GM23248 (cell line): ENCODE data around the gene BTBD19. TPM values are rescaled to one million over a fixed set of nuclear protein-coding genes. Genes with fewer than 3 reads are reported as not detected.

Experiments used
- DNase-seq: peaks from one replicate; pipeline ENCODE4 v3.0.0-alpha.2; 2015
- H2AFZ ChIP-seq: fragments of 200-600 bp; sonication (generic); 2 replicates; pipeline ENCODE4 v1.6.1; 2016; ENCODE audit warnings: antibody characterized with exemption
- H3F3A ChIP-seq: fragments of 200-600 bp; sonication (generic); 2 replicates; pipeline ENCODE4 v1.6.1; 2016; ENCODE audit warnings: mild to moderate bottlenecking, antibody characterized with exemption, mixed run types; ENCODE audit not compliant: insufficient read depth
- H3K27ac ChIP-seq: fragments of 200-600 bp; sonication (generic); 2 replicates; pipeline ENCODE4 v1.5.1; 2016; ENCODE audit warnings: mild to moderate bottlenecking
- H3K27me3 ChIP-seq: fragments of 200-600 bp; sonication (generic); replicated peaks from 2 replicates; pipeline ENCODE4 v1.6.1; 2016; ENCODE audit warnings: mild to moderate bottlenecking; ENCODE audit not compliant: insufficient read depth
- H3K36me3 ChIP-seq: fragments of 200-600 bp; sonication (generic); 2 replicates; pipeline ENCODE4 v1.6.1; 2016; ENCODE audit warnings: low read depth, mild to moderate bottlenecking
- H3K4me1 ChIP-seq: fragments of 200-600 bp; sonication (generic); 2 replicates; pipeline ENCODE4 v1.6.1; 2016; ENCODE audit warnings: mild to moderate bottlenecking; ENCODE audit not compliant: insufficient read depth
- H3K4me2 ChIP-seq: fragments of 200-600 bp; sonication (generic); one replicate; pipeline ENCODE4 v1.6.1; 2016; ENCODE audit warnings: mild to moderate bottlenecking; ENCODE audit not compliant: unreplicated experiment
- H3K4me3 ChIP-seq: fragments of 200-600 bp; sonication (generic); 2 replicates; pipeline ENCODE4 v1.5.1; 2016; ENCODE audit warnings: mild to moderate bottlenecking
- H3K79me2 ChIP-seq: fragments of 200-600 bp; sonication (generic); 2 replicates; pipeline ENCODE4 v1.6.1; 2016; ENCODE audit warnings: mild to moderate bottlenecking; ENCODE audit not compliant: insufficient read depth
- H3K9ac ChIP-seq: fragments of 200-600 bp; sonication (generic); 2 replicates; pipeline ENCODE4 v1.6.1; 2016; ENCODE audit warnings: mild to moderate bottlenecking
- H3K9me2 ChIP-seq: fragments of 200-600 bp; sonication (generic); 2 replicates; pipeline ENCODE4 v1.6.1; 2016; ENCODE audit warnings: mixed run types, mild to moderate bottlenecking, moderate library complexity; ENCODE audit not compliant: insufficient read depth
- H3K9me3 ChIP-seq: fragments of 200-600 bp; sonication (generic); one replicate; pipeline ENCODE4 v1.6.1; 2017; ENCODE audit warnings: low read depth
- H4K20me1 ChIP-seq: fragments of 200-600 bp; sonication (generic); 2 replicates; pipeline ENCODE4 v1.6.0; 2016; ENCODE audit not compliant: insufficient read depth
- EZH2 ChIP-seq: fragments of 200-600 bp; sonication (generic); IDR thresholded peaks from 2 replicates; pipeline ENCODE4 v1.6.1; 2018; ENCODE audit warnings: antibody characterized with exemption, mild to moderate bottlenecking; ENCODE audit not compliant: insufficient read depth, poor library complexity, severe bottlenecking
- WGBS, 2 experiments: methylation state at CpG; one replicate each; pipeline ENCODE4 v1.1.6; 2015 to 2017; ENCODE audit warnings: low lambda C conversion rate in 2 of 2, low coverage in 1 of 2; ENCODE audit errors: missing lambda C conversion rate in 2 of 2; 5-methylcytosine and 5-hydroxymethylcytosine counted together
- in situ Hi-C: fragments of 300-500 bp; cut with MboI; formaldehyde crosslinking; loops from 2 replicates; pipeline ENCODE4 v1.15.0; 2020
- polyA plus RNA-seq: library from polyadenylated mRNA; unstranded; fragments of >200 nt; fragmentation: Nextera tagmentation; extraction: Ambion mirVana; gene quantifications from 2 replicates; pipeline ENCODE4 v1.2.1, GENCODE V29; 2016
- small RNA-seq: library from RNA; depleted of rRNA; stranded (forward); fragments of <200 nt; gene quantifications from one replicate; pipeline ENCODE3, GENCODE V24; 2014; ENCODE audit warnings: low read depth, low replicate concordance
- total RNA-seq: library from RNA; depleted of rRNA; stranded (reverse); fragments of >200 nt; shearing (Covaris generic); gene quantifications from 2 replicates; pipeline ENCODE4 v1.2.3, GENCODE V29; 2014; rRNA removed

Gene BTBD19
- total and polyA plus RNA-seq, 2 experiments from 2014 or later, result 8.0 to 12.1 TPM

DNA sequence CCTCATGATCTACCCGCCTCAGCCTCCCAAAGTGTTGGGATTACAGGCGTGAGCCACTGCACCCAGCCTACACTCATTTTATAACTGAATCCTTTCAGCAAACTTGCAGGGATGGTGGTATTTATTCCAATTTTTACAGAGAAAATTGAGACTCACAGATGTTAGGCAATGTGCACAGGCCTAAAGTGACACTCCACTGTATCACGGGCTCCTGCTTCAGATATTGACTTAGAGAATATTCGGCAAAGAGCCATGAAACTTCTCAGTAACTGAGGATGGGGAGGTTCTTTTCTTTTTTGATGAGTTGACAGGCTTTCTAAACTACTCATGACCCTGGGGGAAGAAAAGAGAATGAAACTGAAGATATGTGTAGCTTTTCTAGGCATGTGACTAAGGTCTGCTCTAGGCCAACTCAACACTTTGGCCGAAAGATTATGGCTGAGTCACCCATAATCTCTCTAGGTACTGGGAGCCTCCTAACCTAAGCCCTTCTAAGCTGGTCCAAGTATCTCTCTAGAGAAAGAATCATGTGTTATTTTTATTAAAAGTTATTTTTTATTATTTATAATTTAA lies 54.6 kb downstream of the BTBD19 start:
- H4K20me1 ChIP-seq, result no peaks in the 10 kb centered on the region
- peak; percentile 69 for DNase-seq
- no peaks in the 10 kb centered on the region for H3K9me2 ChIP-seq
- H3K4me2 ChIP-seq, result no peak overlapping the region
- no peaks in the 10 kb centered on the region for H3K27me3 ChIP-seq
- no peak overlapping the region for H2AFZ ChIP-seq
- no peak overlapping the region for H3K4me3 ChIP-seq
- no peaks in the 10 kb centered on the region for H3K9me3 ChIP-seq
- no peaks in the 10 kb centered on the region for H3F3A ChIP-seq
- peaks cover 7% of the 10 kb centered on the region; the same call in 1 of the 2 replicates for H3K4me1 ChIP-seq
- peak overlapping the region; percentile 45; the same call in 1 of the 2 replicates for H3K27ac ChIP-seq
- no peaks in the 10 kb centered on the region for H3K79me2 ChIP-seq
- WGBS, 2 experiments, result 80 to 82% methylated on average over 5 of the region's 5 CpGs
- H3K9ac ChIP-seq, result no peak overlapping the region
- in situ Hi-C loops, result no loop called here
- TF ChIP-seq EZH2, result no peak
- H3K36me3 ChIP-seq, result 0 out of 2 replicates have a peak, but pooled peaks cover 4% of the 10 kb centered on the region

Small RNA genes lying within 50 kb of the gene (small RNA-seq; reads per million reads assigned to genes)
- gene AL136380.1 (not detected), gene SNORD38A (28.6 reads per million, percentile 91 among the genes with 10 or more reads in this experiment), gene SNORD38B (not detected), gene SNORD46 (215 reads per million, percentile 96 among the genes with 10 or more reads in this experiment), gene SNORD55 (not detected)

Other genes starting within 250 kb of the BTBD19 start
- gene TMEM53, start 134.0 kb upstream of the BTBD19 start, total RNA-seq, result 4.4 and 5.9 TPM in 2 replicates
- gene TMEM53, start 134.0 kb upstream of the BTBD19 start, polyA plus RNA-seq, result 10.1 and 12.7 TPM in 2 replicates
- gene ARMH1, start 133.8 kb upstream of the BTBD19 start, total RNA-seq, result 0.51 and 1.4 TPM in 2 replicates
- gene ARMH1, start 133.8 kb upstream of the BTBD19 start, polyA plus RNA-seq, result 1.5 and 1.6 TPM in 2 replicates
- gene RNU5D-1, start 77.4 kb upstream of the BTBD19 start, total RNA-seq, result not detected in 2 replicates
- not detected in 2 replicates for gene RNU5D-1, start 77.4 kb upstream of the BTBD19 start, polyA plus RNA-seq
- gene KIF2C, start 68.7 kb upstream of the BTBD19 start, total RNA-seq, result 14.2 and 16.9 TPM in 2 replicates
- 16.4 and 16.7 TPM in 2 replicates for gene KIF2C, start 68.7 kb upstream of the BTBD19 start, polyA plus RNA-seq
- gene RPS8, start 33.0 kb upstream of the BTBD19 start, total RNA-seq, result 1,375 and 2,062 TPM in 2 replicates
- gene RPS8, start 33.0 kb upstream of the BTBD19 start, polyA plus RNA-seq, result 570 and 596 TPM in 2 replicates
- 0.32 and 0.76 TPM in 2 replicates for gene BEST4, start 20.4 kb upstream of the BTBD19 start, total RNA-seq
- gene BEST4, start 20.4 kb upstream of the BTBD19 start, polyA plus RNA-seq, result 0.30 and 0.31 TPM in 2 replicates
- 28.5 and 30.7 TPM in 2 replicates for gene PLK3, start 8.1 kb upstream of the BTBD19 start, total RNA-seq
- gene PLK3, start 8.1 kb upstream of the BTBD19 start, polyA plus RNA-seq, result 29.8 and 30.2 TPM in 2 replicates
- not detected in 2 replicates for gene DYNLT4, start 1.2 kb upstream of the BTBD19 start, total RNA-seq
- 0.52 and 0.59 TPM in 2 replicates for gene DYNLT4, start 1.2 kb upstream of the BTBD19 start, polyA plus RNA-seq
- gene PTCH2, start 34.7 kb downstream of the BTBD19 start, total RNA-seq, result 0.11 and 0.13 TPM in 2 replicates
- gene PTCH2, start 34.7 kb downstream of the BTBD19 start, polyA plus RNA-seq, result 0.05 and 0.11 TPM in 2 replicates
- gene EIF2B3, start 178.1 kb downstream of the BTBD19 start, total RNA-seq, result 30.4 and 33.5 TPM in 2 replicates
- 41.2 and 43.7 TPM in 2 replicates for gene EIF2B3, start 178.1 kb downstream of the BTBD19 start, polyA plus RNA-seq
- gene HECTD3, start 202.8 kb downstream of the BTBD19 start, total RNA-seq, result 16.9 and 21.1 TPM in 2 replicates
- gene HECTD3, start 202.8 kb downstream of the BTBD19 start, polyA plus RNA-seq, result 17.0 and 17.7 TPM in 2 replicates
- 103 and 111 TPM in 2 replicates for gene UROD, start 203.7 kb downstream of the BTBD19 start, total RNA-seq
- gene UROD, start 203.7 kb downstream of the BTBD19 start, polyA plus RNA-seq, result 141 and 143 TPM in 2 replicates